Smooth muscle cell of the brain vasculature (primary cell): ENCODE data around the gene HMOX1.

ENCODE experiments used
- DNase-seq: peaks from one replicate; pipeline ENCODE4 v3.0.0-alpha.2; 2012; ENCODE audit warnings: low read depth, low spot score

Gene HMOX1

GRCh38 chr22:35403356-35403755 lies 22.5 kb downstream of the HMOX1 start:
- no peak for DNase-seq

GRCh38 chr22:35404176-35404575 lies 23.3 kb downstream of the HMOX1 start:
- DNase-seq = no peak

GRCh38 chr22:35406443-35406842 lies 25.5 kb downstream of the HMOX1 start:
- no peak for DNase-seq

- no peak for DNase-seq
These were observed 26.5 kb downstream of the HMOX1 start for GRCh38 chr22:35407362-35407761.

- no peak for DNase-seq
These were observed 29.1 kb downstream of the HMOX1 start for GRCh38 chr22:35409783-35410662.

GRCh38 chr22:35410663-35411034 lies 29.8 kb downstream of the HMOX1 start:
- no peak for DNase-seq

GRCh38 chr22:35411102-35411501 lies 30.2 kb downstream of the HMOX1 start:
- no peak for DNase-seq

GRCh38 chr22:35413624-35414023 lies 32.7 kb downstream of the HMOX1 start:
- no peak for DNase-seq

- no peak for DNase-seq
These were observed 36.7 kb downstream of the HMOX1 start for GRCh38 chr22:35417606-35418005.

GRCh38 chr22:35418088-35418487 lies 37.2 kb downstream of the HMOX1 start:
- DNase-seq = no peak

GRCh38 chr22:35418731-35419130 lies 37.8 kb downstream of the HMOX1 start:
- DNase-seq = no peak

GRCh38 chr22:35419756-35420155 lies 38.9 kb downstream of the HMOX1 start:
- no peak for DNase-seq

GRCh38 chr22:35421121-35421520 lies 40.2 kb downstream of the HMOX1 start:
- no peak for DNase-seq

- DNase-seq = no peak
These were observed 41.2 kb downstream of the HMOX1 start for GRCh38 chr22:35422145-35422544.

GRCh38 chr22:35422936-35423335 lies 42.0 kb downstream of the HMOX1 start:
- DNase-seq = no peak

- DNase-seq = no peak
These were observed 43.2 kb downstream of the HMOX1 start for GRCh38 chr22:35424081-35424480.

GRCh38 chr22:35424761-35425160 lies 43.9 kb downstream of the HMOX1 start:
- no peak for DNase-seq

GRCh38 chr22:35425546-35425945 lies 44.6 kb downstream of the HMOX1 start:
- no peak for DNase-seq

GRCh38 chr22:35425971-35426800 lies 45.3 kb downstream of the HMOX1 start:
- DNase-seq = no peak

- DNase-seq = no peak
These were observed 45.9 kb downstream of the HMOX1 start for GRCh38 chr22:35426801-35427140.

- DNase-seq = peak; percentile 52
These were observed 50.0 kb downstream of the HMOX1 start for GRCh38 chr22:35430897-35431322.

GRCh38 chr22:35431483-35432227 lies 50.8 kb downstream of the HMOX1 start:
- no peak for DNase-seq
